IPS DF 4.7 (cell line): ENCODE results near the gene ANK3.

Experiments
- DNase-seq: peaks from one replicate; pipeline ENCODE4 v3.0.0-alpha.2; 2013; ENCODE audit warnings: low spot score; ENCODE audit errors: extremely low read depth

Gene ANK3

DNA sequence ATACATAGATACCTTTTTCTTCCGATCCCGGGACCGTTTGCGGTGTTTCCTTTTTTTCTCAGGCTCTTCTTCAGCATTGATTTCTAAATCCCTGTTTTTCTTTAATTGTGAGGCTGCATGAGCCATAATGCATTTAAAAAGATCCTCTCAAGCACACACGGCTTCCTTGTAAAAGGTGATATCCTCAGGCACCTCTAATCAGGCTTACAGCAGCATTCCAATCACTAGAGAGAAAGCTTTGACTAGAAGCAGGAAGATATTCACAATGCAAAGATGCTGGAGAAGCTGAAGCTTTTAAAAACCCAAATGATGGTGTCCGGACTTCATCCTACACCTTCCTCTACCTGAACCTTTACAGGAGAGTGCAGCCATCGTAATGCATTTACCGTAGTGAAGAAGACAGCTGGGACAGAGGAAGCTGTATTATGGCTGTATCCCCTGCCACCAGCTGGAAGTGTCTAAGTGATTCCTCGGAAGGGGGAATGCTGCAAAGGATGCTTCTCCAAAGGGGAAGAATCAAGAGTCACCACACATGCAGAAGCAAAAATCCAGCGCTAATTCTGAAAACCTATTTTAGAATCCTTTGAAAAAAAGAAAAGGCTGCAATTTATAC lies at the start of gene ANK3:
ANK3 (minus strand) TSS at position 463 of the 613 bp plus-strand sequence; CDS start at position 126, 337 bp downstream.
- no peak for DNase-seq

DNA sequence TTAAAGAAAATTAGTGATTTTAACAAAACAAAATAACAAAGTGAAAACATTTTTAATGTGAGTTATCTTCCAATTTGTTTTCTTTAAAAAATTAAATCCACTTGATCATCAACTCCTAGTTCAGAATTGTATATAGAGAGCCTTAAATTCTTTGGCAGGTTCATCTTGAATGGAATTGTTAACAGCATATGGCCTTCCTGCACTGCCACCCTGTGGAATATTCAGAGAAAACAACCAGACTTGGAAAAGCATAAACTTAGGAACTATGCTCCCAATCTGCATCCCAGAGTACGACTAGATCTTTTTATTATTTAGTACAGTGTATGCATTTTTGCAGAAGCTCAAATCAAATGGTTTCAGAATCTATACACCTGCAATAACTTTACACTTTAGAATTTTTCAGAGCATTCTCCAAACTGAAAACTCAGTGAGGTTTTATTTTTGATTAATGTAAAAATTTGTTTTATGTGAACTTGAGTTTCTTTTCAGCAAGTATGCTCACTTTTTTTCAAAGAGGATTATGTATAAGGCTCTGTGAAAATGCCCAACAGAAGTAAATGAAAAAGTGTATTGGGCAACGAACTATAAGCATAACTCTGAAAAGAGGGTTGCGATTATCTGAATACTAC lies 44.9 kb upstream of the ANK3 start:
- DNase-seq: no peak

DNA sequence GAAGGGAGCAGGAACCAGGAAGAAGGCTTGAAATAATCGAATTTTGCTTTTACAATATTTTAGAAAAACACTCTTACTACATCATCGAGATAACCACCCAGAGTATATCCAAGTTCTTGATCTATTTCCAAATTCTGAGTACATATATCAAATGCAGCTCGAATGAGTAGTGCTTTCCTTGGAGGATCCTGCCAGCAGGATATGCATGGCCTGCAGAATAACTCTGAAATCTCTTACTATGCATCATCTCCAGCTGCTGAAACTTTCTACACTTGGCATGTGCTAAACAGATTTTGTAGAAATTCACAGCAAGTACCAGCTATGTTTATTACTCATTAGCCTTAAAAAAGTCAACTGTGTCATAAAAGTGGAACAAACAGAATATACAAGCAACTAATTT lies 44.0 kb upstream of the ANK3 start:
- no peak for DNase-seq

DNA sequence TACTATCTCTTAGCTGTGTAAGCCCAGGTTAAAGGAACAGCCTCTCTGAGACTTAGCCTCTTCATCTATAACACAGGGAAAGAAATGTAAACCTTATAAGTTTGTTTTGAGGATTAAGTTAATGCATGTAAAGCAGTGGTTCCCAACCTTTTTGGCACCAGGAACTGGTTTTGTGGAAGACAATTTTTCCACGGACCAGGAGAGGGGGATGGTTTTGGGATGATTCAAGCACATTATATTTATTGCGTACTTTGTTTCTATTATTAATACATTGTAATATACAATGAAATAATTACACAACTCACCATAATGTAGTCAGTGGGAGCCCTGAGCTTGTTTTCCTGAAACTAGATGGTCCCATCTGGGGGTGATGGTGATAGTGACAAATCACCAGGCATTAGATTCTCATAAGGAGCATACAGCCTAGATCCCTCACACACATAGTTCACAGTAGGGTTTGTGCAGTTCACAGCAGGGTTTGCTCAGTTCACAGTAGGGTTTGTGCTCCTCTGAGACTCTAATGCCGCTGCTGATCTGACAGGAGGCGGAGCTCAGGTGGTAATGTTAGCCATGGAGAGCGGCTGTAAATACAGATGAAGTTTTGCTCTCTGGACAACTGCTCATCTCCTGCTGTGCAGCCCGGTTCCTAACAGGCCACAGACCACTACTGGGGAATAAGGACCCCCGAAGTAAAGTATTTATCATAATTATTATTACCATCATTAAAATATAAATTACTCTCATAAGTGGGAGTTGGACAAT lies 41.3 kb upstream of the ANK3 start:
- DNase-seq: no peak

DNA sequence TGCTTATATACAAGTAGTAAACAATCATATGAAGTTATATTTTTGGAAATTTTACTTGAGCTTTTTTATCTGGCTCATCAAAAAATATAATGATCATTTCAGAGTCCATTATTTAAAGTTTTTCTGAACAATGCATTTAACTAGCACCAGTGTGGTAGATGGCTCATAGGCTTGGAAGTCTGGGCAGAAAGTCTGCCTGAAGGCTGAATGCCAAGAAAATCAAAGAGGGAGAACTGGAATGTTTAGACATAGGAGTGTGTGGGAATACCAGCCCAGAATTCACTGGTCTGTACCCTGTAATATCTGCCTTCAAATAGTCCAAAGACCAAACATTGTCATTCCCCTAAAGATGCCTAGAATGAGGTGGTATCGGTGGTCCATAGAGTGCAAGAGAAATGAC lies 40.3 kb upstream of the ANK3 start:
- no peak for DNase-seq

DNA sequence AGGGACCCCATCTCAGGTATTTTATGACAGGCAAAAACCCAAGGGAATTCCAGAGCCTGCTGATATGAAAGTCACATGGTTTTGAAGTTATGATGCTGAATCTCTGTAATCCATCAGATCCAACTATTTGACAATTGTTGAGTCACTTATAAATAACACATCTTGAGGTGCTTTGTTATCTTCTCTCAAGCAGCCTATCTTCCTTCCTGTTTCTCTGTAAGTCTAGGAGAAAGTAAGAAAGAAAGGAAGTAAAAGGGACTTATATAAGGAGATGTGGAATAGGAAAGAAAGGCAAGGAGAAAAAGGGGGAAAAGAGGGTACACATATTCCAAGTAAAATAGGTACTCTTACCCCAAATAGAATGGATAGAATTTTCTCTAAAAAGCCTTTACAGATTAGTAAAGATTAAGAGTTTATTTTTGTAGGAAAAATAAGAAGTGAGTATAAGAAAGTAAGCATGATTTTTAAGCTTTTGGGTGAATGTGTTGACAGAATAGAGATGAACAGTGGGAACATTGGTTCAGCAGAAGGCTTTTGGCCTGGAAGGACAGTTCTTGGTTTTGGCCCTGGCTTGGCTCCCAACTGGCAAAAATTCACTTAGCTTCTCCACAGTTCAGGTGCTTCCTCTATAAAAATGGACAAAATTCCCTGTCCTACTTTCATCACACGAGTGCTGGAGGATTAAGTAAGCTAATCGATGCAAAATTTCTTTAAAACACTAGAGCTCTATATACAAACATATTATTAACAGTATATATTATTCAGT lies 39.6 kb upstream of the ANK3 start:
- no peak for DNase-seq

DNA sequence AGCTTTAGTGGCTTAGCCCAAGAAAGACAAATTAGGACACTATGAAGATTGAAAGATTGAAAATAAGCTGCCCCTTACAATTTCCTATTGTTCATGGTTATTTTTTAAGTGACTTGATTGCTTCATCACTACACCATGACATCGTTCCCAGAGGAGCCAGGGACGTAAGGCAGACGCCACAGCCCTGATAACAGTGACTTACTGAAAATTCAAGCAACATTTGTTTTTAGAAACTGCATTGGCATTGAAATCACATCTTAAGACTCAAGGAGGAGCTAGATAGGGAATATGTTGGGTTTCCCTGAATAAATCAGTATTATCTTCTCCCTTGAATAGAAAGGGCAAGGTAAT lies 38.7 kb upstream of the ANK3 start:
- no peak for DNase-seq

DNA sequence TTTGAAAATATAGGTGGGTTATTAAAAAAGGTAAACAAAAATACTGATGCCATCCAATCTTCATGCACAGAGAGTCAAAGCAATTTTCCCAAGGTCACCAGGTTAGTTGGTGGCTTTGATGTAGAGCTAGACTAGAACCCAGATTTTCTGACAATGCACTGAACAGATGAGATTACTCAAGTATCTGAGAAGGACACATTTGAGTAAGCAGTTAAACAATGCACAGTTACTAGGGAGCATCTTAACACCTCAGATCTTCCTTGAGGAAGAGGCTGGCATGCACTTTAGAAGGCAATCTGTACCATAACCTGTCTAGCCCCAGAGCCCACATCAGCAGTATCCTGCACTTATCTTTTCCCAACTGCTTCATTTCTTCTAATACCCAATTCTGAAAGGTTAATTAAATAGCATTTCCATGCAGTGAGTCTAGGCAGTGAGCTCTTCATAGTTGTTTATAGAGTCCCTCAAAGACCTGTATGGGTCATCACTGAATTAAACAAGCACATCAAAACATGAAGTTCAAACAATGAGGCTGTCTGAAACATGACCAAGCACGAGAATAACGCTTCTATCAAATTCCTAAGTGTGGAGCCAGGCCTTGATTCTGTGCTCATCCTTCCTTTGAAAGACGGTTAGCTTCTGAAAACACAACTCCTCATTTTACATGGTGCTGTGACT lies 38.2 kb upstream of the ANK3 start:
- DNase-seq: no peak

DNA sequence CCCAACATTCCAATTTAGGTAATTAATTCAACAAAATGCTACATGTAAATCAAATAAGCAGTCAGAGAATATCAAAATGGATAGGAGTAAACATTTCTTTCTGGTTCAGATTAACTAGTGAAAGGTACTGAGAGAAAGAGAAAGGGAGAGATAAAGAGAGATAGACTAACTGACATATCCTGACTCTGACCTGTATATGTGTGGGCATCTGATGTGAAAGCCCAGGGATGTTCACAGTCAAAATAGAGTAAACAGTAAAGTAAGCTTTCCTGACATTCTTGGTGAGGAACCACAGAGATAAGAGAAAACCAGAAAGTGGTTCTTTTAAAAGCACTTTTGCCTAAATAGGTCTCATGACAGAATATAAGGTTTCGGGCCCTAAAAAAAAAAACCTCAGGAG lies 37.5 kb upstream of the ANK3 start:
- DNase-seq: no peak

DNA sequence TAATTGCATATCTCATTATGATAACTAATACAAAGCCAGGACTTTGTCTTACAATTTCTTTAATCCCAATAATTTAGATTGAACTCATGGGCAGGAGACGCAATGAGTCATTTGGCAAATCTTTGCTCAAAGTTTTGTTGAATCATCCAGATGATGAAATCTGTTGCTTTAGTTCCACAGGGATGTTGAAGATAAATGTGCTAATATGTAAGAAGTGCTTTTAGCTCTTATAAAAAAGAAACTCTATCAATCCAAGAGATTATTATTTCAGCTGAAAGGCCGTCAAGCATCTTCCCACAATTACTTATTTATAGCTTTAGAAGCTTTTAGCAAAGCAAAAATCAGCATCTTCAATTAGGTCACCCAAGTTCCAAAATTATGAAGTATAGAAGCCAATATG lies 36.8 kb upstream of the ANK3 start:
- no peak for DNase-seq

DNA sequence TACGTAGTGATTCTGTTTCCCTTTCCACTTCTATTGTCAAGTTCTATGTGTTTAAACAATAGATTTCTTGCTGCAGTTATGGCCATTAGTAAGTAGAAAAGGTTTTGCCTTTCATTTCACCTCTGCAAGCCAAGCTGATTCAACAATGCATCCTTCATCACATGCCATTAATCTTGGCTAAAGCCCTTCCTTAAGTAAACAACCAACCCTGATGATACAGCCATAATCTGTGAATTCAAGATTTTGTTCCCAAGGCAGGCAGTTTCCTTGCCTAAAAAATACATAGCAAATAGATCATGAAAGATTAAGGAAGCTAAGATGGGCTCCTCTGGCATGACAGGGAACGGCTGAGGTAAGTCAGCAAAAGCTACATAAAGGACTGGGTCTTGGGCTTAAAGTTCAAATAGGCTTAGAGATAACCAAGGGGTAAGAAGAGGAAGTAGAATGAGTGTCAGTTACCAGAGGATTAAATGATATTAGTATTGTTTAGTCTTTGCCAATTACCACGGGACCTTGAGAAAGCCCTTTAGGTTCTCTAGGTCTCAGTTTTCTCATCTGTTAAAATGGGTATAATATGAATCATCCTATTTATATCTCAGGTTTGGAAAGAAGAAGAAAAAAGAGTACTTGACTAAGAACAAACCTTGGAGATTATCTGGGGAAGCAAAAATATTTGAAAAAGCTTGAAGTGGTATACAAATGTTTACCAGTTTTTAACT lies 35.9 kb upstream of the ANK3 start:
- DNase-seq: no peak

DNA sequence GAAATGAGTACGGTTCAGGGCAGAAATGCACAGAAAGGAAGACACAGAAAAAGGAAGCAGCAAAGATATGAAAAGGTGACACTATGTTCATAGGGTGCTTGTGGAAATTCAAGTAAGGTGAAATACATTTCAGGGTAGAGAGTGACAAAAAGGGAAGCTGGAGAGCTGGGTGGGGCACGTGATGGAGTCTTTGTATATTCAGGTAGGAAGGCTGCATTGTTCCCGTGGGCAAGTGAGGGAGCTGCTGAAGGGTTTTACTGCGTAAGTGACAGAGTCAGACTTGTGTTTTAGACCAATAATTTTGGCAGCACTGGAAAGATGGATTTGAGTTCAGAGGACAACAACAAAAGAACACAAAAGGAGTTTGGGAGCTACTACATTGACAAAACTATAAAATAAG lies 35.3 kb upstream of the ANK3 start:
- no peak for DNase-seq

DNA sequence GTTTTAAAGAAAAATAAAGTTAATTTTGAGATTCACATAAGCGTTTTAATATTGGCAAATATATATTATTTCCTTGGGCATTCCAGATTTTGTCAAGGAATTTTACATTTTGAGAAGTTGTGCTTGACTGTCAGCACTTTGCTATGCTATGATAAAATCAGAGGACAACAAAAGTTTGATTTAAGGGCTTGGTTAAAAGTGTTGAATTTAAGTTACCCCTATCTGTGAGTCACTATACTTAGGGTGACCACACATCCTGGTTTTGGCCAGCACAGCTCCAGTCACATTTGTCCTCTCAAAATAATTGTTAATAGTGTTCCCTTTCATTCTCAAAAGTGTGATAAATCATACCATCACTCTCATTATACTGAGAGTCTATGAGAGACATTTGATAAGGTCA lies 34.2 kb upstream of the ANK3 start:
- DNase-seq: no peak

DNA sequence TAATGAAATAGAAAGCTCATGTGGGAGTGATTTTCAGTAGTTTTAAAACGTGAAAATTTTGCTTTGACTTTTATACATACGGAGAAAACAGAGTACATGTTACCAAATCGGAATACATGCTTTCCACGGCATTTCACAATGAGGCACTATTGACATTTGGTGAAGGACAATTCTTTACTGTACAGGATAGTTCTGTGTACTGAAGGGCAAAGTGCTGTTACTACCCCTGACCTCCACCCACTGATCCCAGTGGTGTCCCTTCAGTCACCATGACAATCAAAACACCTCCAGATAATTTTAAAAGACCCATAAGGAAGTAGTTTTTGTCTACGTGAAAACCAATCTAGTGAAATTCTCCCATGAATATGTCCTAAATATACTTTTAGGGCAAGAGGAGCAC lies 33.1 kb upstream of the ANK3 start:
- no peak for DNase-seq

DNA sequence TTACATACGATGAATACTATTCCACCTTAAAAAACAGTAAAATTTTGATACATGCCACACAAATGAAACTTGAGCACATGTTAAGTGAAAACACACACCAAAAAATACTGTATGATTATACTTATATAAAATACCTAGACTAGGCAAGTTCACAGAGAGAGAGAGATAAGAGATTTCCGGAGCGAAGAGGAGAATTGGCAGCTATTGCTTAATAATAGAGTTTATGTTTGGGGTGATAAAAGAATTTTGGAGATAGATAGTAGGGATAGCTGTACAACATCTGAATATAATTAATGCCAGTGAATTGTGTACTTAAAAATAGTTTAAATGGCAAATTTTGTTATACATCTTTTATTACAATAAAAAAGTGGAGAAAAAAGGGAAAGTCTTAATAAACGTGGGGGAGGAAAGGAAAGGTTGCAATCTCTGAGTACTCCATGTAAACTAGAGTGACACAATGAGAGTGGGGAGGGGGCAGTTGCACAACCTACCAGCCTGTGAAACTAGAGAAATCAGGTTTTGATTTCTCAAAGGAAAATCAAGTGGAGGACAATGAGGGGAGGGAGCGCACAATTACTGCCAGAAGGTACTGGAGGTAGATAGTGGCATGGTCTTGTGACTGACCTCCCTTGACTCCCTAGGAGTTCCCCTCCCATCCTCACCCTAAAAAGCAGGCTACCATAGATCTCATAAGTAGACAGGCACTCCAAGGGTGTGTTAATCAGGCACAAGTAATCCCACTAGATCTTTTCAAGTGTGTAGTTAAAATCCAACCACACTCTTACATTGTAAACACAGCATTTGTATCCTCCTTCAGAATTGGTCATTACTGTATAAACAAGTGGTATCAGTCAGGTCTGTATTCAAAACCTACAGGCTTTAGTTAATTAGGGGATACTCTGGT lies 31.6 kb upstream of the ANK3 start:
- no peak for DNase-seq

DNA sequence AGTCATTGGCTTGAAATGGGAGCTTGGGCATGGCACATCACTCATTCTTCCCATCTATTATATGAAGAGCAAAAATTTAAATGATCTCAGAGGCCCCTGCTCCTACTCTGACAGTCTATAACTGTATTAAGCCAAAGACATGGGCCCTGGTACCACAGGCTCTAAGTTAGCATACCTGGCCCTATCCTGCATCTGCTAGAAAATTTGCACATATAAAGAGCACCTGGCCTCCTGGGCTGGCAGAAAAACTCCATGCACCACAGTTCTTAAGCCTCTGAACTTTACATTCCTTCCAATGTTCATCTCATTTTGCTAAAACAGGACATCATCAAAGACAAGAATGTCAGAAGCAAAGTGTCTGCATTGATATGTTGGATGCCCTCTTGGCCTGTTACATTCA lies 29.6 kb upstream of the ANK3 start:
- no peak for DNase-seq

DNA sequence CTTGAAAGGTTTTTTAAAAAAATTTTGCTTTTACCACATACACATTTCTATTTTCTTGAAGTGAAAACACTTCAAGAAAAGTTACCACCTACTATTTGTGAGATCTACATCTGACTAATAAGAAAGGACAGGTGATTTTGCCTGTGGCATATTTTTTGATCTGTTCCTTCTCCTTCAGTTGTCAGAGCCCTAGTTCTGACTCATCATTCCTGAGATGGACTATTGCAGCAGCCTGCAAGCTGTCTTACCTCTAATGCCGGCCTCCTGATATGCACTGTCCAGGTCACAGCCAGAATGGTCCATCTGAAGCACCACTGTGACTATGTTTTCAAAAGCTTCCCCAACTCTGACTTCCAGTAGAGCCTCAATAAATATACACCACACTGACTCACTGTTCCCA lies 28.2 kb upstream of the ANK3 start:
- DNase-seq: no peak

DNA sequence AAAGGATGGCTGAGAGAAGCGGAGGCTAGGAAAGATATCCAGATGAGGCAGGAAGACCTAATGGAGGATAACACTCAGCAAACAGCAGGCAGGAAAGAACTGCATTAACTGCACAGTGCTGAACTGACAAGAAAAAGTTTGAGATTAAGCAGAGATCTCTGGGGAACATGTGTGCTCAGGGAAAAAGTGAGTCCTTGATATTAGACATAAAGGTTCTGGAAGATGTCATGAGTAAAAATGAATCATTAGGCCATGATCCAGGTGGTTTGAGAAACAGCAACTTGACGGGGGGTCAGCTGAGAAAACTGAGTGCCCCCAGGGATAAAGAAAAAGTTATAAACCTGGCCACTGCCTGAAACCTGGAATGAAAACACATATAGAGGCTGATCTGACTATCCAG lies 27.3 kb upstream of the ANK3 start:
- no peak for DNase-seq

DNA sequence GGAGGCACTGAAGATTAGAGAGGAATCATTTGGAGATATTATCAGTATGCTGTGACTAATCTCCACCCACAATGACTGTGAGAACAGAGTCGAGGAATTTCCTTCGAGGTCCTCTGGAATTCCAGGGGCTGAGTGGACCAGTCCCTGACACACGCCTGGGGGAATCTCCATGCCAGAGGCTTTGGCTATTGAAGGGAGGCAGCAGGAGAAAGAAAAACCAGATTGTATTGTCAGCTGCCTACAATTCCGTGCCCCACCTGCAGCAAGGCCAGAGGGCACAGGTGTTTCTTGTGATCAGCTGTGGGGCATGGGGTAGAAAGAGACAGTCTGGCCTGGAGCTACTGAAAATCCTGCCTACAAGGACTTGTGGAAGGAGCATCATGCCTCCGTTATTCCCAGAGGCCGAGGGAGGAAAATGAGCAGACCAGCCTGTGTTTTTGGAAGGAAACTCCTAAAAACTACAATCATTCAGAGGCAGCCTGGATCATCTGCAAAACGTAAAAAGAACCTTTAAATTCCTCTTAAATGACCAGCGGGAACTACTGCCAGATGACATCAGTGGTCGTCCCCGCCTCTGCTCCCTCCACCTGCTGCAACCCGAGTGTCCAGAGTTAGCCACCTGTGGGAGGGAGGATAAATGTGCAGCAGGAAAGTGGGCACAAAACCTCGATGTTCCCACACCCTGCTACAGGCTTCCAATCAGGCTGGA lies 25.4 kb upstream of the ANK3 start:
- DNase-seq: no peak
